Activated CD4-positive, alpha-beta T cell treated with anti-CD3 and anti-CD28 coated beads, Interleukin-2, amount 50 U/mL, for 48 hours (primary cell): Measurements from ENCODE around the gene STAT5A.
"Not testable (repeated sequence)": the region's sequence is repeated elsewhere in the genome, so short reads cannot be mapped to it uniquely, and the experiment has no call there.

ENCODE experiments used
- DNase-seq, 2 experiments: peaks; one replicate each; pipeline ENCODE4 v3.0.0-alpha.2; 2020

Gene STAT5A

GRCh38 chr17:42309986-42310786 is 21.9 kb downstream of the STAT5A start:
- DNase-seq: no peak

- DNase-seq: peak in 1 of 2 experiments; percentile 43
These were observed 22.5 kb downstream of the STAT5A start for GRCh38 chr17:42310787-42311215.

- DNase-seq: no peak
These were observed 23.1 kb downstream of the STAT5A start for GRCh38 chr17:42311240-42312034.

- DNase-seq: no peak
These were observed 23.7 kb downstream of the STAT5A start for GRCh38 chr17:42312035-42312284.

GRCh38 chr17:42312285-42313130 is 24.2 kb downstream of the STAT5A start:
- DNase-seq: peak; percentile 85 to 89

GRCh38 chr17:42313389-42313772 is 25.1 kb downstream of the STAT5A start:
- no peak for DNase-seq

GRCh38 chr17:42313773-42314566 is 25.7 kb downstream of the STAT5A start:
- DNase-seq: peak; percentile 38

- DNase-seq: no peak
These were observed 27.3 kb downstream of the STAT5A start for GRCh38 chr17:42315402-42316156.

- no peak for DNase-seq
These were observed 28.5 kb downstream of the STAT5A start for GRCh38 chr17:42316755-42317154.

- no peak for DNase-seq
These were observed 29.1 kb downstream of the STAT5A start for GRCh38 chr17:42317266-42317845.

- DNase-seq: not testable (repeated sequence)
These were observed 29.7 kb downstream of the STAT5A start for GRCh38 chr17:42317967-42318366.

GRCh38 chr17:42321555-42321954 is 33.3 kb downstream of the STAT5A start:
- DNase-seq: no peak

GRCh38 chr17:42322382-42323267 is 34.3 kb downstream of the STAT5A start:
- DNase-seq: peak; percentile 97 to 98

GRCh38 chr17:42323268-42323773 is 35.0 kb downstream of the STAT5A start:
- DNase-seq: no peak

GRCh38 chr17:42325026-42325425 is 36.7 kb downstream of the STAT5A start:
- no peak for DNase-seq

GRCh38 chr17:42329025-42329976 is 41.0 kb downstream of the STAT5A start:
- DNase-seq: no peak

GRCh38 chr17:42333053-42333452 is 44.8 kb downstream of the STAT5A start:
- DNase-seq: peak in 1 of 2 experiments; percentile 54

GRCh38 chr17:42334677-42335076 is 46.4 kb downstream of the STAT5A start:
- no peak for DNase-seq

GRCh38 chr17:42337442-42337841 is 49.1 kb downstream of the STAT5A start:
- DNase-seq: peak; percentile 82 to 85
